K562 (cell line): ENCODE results near the gene ASB13. TPM values are rescaled to one million over a fixed set of nuclear protein-coding genes. Genes with fewer than 3 reads are reported as not detected.

Experiments
- CLOCK ChIP-seq: fragments of 250-450 bp; sonication (Bioruptor Pico); IDR thresholded peaks from 2 replicates; pipeline ENCODE4 v1.4.0; 2020; ENCODE audit warnings: mild to moderate bottlenecking, moderate library complexity, borderline replicate concordance
- DDX20 ChIP-seq: fragments of 450-650 bp; IDR thresholded peaks from 2 replicates; pipeline ENCODE4 v1.6.1; 2016; ENCODE audit warnings: missing genetic modification characterization, low read depth, mild to moderate bottlenecking, missing compliant biosample characterization, moderate library complexity
- HDAC6 ChIP-seq: IDR thresholded peaks from 2 replicates; pipeline ENCODE4 v1.6.1; 2012; ENCODE audit warnings: low read depth, mild to moderate bottlenecking, control low read depth, inconsistent platforms, low read length, moderate library complexity
- MEF2D ChIP-seq: conservative IDR thresholded peaks from 2 replicates; pipeline ENCODE4 v1.6.1; 2016; ENCODE audit warnings: low read depth, missing genetic modification characterization, missing compliant biosample characterization
- MYNN ChIP-seq, 2 experiments: sonication (generic); formaldehyde crosslinking in 1 of 2; IDR thresholded peaks; 2 replicates each; pipeline versions ENCODE4 v1.5.0 to v1.6.1; 2016 to 2020; ENCODE audit warnings: antibody characterized with exemption in 1 of 2, missing genetic modification reagents in 1 of 2
- PATZ1 ChIP-seq: fragments of 250-450 bp; sonication (Bioruptor Pico); IDR thresholded peaks from 2 replicates; pipeline ENCODE4 v1.5.0; 2020; ENCODE audit warnings: mild to moderate bottlenecking, borderline replicate concordance
- SRSF7 ChIP-seq: fragments of 200-400 bp; formaldehyde crosslinking; optimal IDR thresholded peaks from 2 replicates; pipeline ENCODE3; 2017; ENCODE audit warnings: mild to moderate bottlenecking, low read depth, low read length
- TCF7 ChIP-seq: sonication (generic); IDR thresholded peaks from 2 replicates; pipeline ENCODE4 v1.6.1; 2016; ENCODE audit warnings: antibody characterized with exemption, borderline replicate concordance
- TSC22D4 ChIP-seq: fragments of 450-650 bp; IDR thresholded peaks from 2 replicates; pipeline ENCODE4 v1.6.1; 2016; ENCODE audit warnings: missing genetic modification characterization, missing biosample characterization, control low read depth
- XRCC5 ChIP-seq: fragments of 200-400 bp; formaldehyde crosslinking; IDR thresholded peaks from 2 replicates; pipeline ENCODE4 v1.6.1; 2017; ENCODE audit warnings: low read depth, mild to moderate bottlenecking, low read length
- ZNF184 ChIP-seq: sonication (generic); formaldehyde crosslinking; IDR thresholded peaks from 2 replicates; pipeline ENCODE4 v1.5.0; 2020; ENCODE audit warnings: missing genetic modification reagents
- ZNF277 ChIP-seq: fragments of 250-450 bp; sonication (Bioruptor Pico); IDR thresholded peaks from 2 replicates; pipeline ENCODE4 v1.8.0; 2022; ENCODE audit warnings: inconsistent platforms, mild to moderate bottlenecking, moderate library complexity, borderline replicate concordance
- ZNF3 ChIP-seq: fragments of 250-450 bp; sonication (Bioruptor Pico); IDR thresholded peaks from 2 replicates; pipeline ENCODE4 v1.5.0; 2021; ENCODE audit warnings: mild to moderate bottlenecking, moderate library complexity
- polyA plus RNA-seq, 8 experiments: library from polyadenylated mRNA; depleted of rRNA in 4 of 8; stranded (reverse) in 5 of 8; unstranded in 3 of 8; fragments of >200 nt; fragmentation: Nextera tagmentation in 2 of 8; fragmentation: Illumina TruSeq in 1 of 8; extraction: Ambion mirVana in 2 of 8; extraction: Trizol in 1 of 8; gene quantifications; 2 replicates each; pipeline versions ENCODE4 v1.2.1 to v1.2.3, GENCODE V29; 2011 to 2014; ENCODE audit warnings: inconsistent platforms in 1 of 8, missing spikeins in 1 of 8
- total RNA-seq, 7 experiments: library from RNA; depleted of rRNA in 6 of 7; stranded (reverse); fragments of >200 nt in 6 of 7; fragmentation: Illumina TruSeq in 2 of 7; extraction: Trizol in 2 of 7; gene quantifications; 2 replicates each; pipeline versions ENCODE4 v1.2.1 to v1.2.3, GENCODE V29; 2011 to 2021; ENCODE audit warnings: low replicate concordance in 1 of 7
- TF ChIP-seq, protein P1 (sequence below): sonication (generic); formaldehyde crosslinking; IDR thresholded peaks from 2 replicates; pipeline ENCODE4 v1.8.1; 2022; ENCODE audit warnings: missing genetic modification reagents

Gene ASB13
- total and polyA plus RNA-seq, 9 of the 15 experiments (the other 6 are each of a cell fraction or from before 2014, with no cell fraction given): 5.2 to 28.8 (median 16.9) TPM

GRCh38 chr10:5684971-5685763 lies 18.8 kb upstream of the ASB13 start (continued):
- TF ChIP-seq CLOCK (no peak), SRSF7 (no peak), ZNF184 (CRISPR knock-in tag) (no peak), HDAC6 (no peak), ZNF3 (CRISPR knock-in tag) (no peak), TSC22D4 (tag) (no peak), DDX20 (no peak), TCF7 (no peak), MYNN (IDR thresholded peaks at IDR 0.05) (0 out of 2 replicates have a peak, but pooled peaks have one; percentile 13), MYNN (CRISPR knock-in tag; IDR thresholded peaks at IDR 0.05) (no peak), PATZ1 (CRISPR knock-in tag) (no peak), MEF2D (tag) (no peak), ZNF277 (CRISPR knock-in tag) (no peak), XRCC5 (no peak; the same call in 1 of the 2 replicates)
- TF ChIP-seq, protein P1, sequence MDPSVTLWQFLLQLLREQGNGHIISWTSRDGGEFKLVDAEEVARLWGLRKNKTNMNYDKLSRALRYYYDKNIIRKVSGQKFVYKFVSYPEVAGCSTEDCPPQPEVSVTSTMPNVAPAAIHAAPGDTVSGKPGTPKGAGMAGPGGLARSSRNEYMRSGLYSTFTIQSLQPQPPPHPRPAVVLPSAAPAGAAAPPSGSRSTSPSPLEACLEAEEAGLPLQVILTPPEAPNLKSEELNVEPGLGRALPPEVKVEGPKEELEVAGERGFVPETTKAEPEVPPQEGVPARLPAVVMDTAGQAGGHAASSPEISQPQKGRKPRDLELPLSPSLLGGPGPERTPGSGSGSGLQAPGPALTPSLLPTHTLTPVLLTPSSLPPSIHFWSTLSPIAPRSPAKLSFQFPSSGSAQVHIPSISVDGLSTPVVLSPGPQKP (CRISPR knock-in tag): no peak
